ENCODE measurements around the gene APP. TPM values are rescaled to one million over a fixed set of nuclear protein-coding genes. Genes with fewer than 3 reads are reported as not detected.
A peak's percentile ranks its signal among the peaks of the same experiment; 100 is the strongest.

APP gene
- total RNA-seq, 2 donors from 2014 or later = 460 to 557 TPM

- peaks cover 9% of the 10 kb centered on the region for H3K36me3 ChIP-seq (ENCODE audit: control insufficient read depth, insufficient read depth, low read length)
- Mint-ChIP-seq H3K4me3 (no peak overlapping the region), H3K9me3 (no peaks in the 10 kb centered on the region), H3K27me3 (ENCODE audit: insufficient read depth) (no peaks in the 10 kb centered on the region), H3K36me3 (ENCODE audit: low read depth) (peaks cover 11% of the 10 kb centered on the region), H3K4me1 (peaks cover 54% of the 10 kb centered on the region), H3K27ac (no peak overlapping the region)
- H3K4me1 ChIP-seq (ENCODE audit: control insufficient read depth, insufficient read depth, low read length) = no peaks in the 10 kb centered on the region
- no peaks in the 10 kb centered on the region for H3K27me3 ChIP-seq (ENCODE audit: control insufficient read depth, insufficient read depth, low read length, poor library complexity, severe bottlenecking)
- no peak for TF ChIP-seq CTCF (conservative IDR thresholded peaks at IDR 0.05)
- DNase-seq = no peak
- H3K27ac ChIP-seq (ENCODE audit: low read depth, low read length) = no peak overlapping the region
- H3K9ac ChIP-seq (ENCODE audit: extremely low read depth, low read length, poor library complexity, severe bottlenecking) = no peak overlapping the region
- 84 to 89% methylated on average over 2 of the region's 2 CpGs for WGBS, 2 experiments (ENCODE audit: insufficient coverage in 1 of 2, insufficient read length in 1 of 2)
- H3K9me3 ChIP-seq (ENCODE audit: control insufficient read depth, low read length) = no peaks in the 10 kb centered on the region
- no peak overlapping the region for H3K4me3 ChIP-seq (ENCODE audit: low read length)
Observed at GRCh38 chr21:26164311-26164710, 6.3 kb downstream of the APP start.

GRCh38 chr21:26162081-26162480, 8.5 kb downstream of the APP start:
- Histone ChIP-seq H3K4me3 (ENCODE audit: low read length) (no peak overlapping the region), H3K27me3 (ENCODE audit: control insufficient read depth, insufficient read depth, low read length, poor library complexity, severe bottlenecking) (no peaks in the 10 kb centered on the region), H3K27ac (ENCODE audit: low read depth, low read length) (no peak overlapping the region), H3K9ac (ENCODE audit: extremely low read depth, low read length, poor library complexity, severe bottlenecking) (no peak overlapping the region), H3K36me3 (ENCODE audit: control insufficient read depth, insufficient read depth, low read length) (peaks cover 9% of the 10 kb centered on the region), H3K9me3 (ENCODE audit: control insufficient read depth, low read length) (no peaks in the 10 kb centered on the region), H3K4me1 (ENCODE audit: control insufficient read depth, insufficient read depth, low read length) (no peaks in the 10 kb centered on the region)
- DNase-seq = no peak
- H3K4me1 Mint-ChIP-seq = peaks cover 56% of the 10 kb centered on the region
- H3K36me3 Mint-ChIP-seq (ENCODE audit: low read depth) = peaks cover 17% of the 10 kb centered on the region
- WGBS, 2 experiments (ENCODE audit: insufficient coverage in 1 of 2, insufficient read length in 1 of 2) = 93 to 100% methylated on average over 3 to 4 of the region's 4 CpGs
- H3K9me3 Mint-ChIP-seq = no peaks in the 10 kb centered on the region
- H3K4me3 Mint-ChIP-seq = no peak overlapping the region
- H3K27me3 Mint-ChIP-seq (ENCODE audit: insufficient read depth) = no peaks in the 10 kb centered on the region
- H3K27ac Mint-ChIP-seq = peak overlapping the region; percentile 21
- no peak for TF ChIP-seq CTCF (conservative IDR thresholded peaks at IDR 0.05)

GRCh38 chr21:26159869-26160268, 10.7 kb downstream of the APP start:
- no peak for TF ChIP-seq CTCF (conservative IDR thresholded peaks at IDR 0.05)
- H3K4me1 Mint-ChIP-seq = peaks cover 37% of the 10 kb centered on the region
- H3K36me3 Mint-ChIP-seq (ENCODE audit: low read depth) = peaks cover 20% of the 10 kb centered on the region
- no peaks in the 10 kb centered on the region for H3K9me3 Mint-ChIP-seq
- peaks cover 12% of the 10 kb centered on the region for H3K36me3 ChIP-seq (ENCODE audit: control insufficient read depth, insufficient read depth, low read length)
- no peak overlapping the region for H3K4me3 ChIP-seq (ENCODE audit: low read length)
- H3K9ac ChIP-seq (ENCODE audit: extremely low read depth, low read length, poor library complexity, severe bottlenecking) = no peak overlapping the region
- no peak overlapping the region for H3K27ac ChIP-seq (ENCODE audit: low read depth, low read length)
- H3K27ac Mint-ChIP-seq = no peak overlapping the region
- no peaks in the 10 kb centered on the region for H3K4me1 ChIP-seq (ENCODE audit: control insufficient read depth, insufficient read depth, low read length)
- WGBS, 2 experiments (ENCODE audit: insufficient coverage in 1 of 2, insufficient read length in 1 of 2) = 94 to 100% methylated on average over 1 of the region's 1 CpG
- no peaks in the 10 kb centered on the region for H3K27me3 Mint-ChIP-seq (ENCODE audit: insufficient read depth)
- H3K9me3 ChIP-seq (ENCODE audit: control insufficient read depth, low read length) = no peaks in the 10 kb centered on the region
- DNase-seq = no peak
- H3K27me3 ChIP-seq (ENCODE audit: control insufficient read depth, insufficient read depth, low read length, poor library complexity, severe bottlenecking) = no peaks in the 10 kb centered on the region
- H3K4me3 Mint-ChIP-seq = no peak overlapping the region

Data from endodermal cell (in vitro differentiated cells).